ENCODE measurements around the gene ZNF516. TPM values are rescaled to one million over a fixed set of nuclear protein-coding genes. Genes with fewer than 3 reads are reported as not detected.
A peak's percentile ranks its signal among the peaks of the same experiment; 100 is the strongest.

ZNF516 gene
- total and polyA plus RNA-seq, 7 donors: 2.1 to 29.9 (median 24.3) TPM

- H3K4me1 ChIP-seq: peaks cover 0 to 78% (median 64%) of the 10 kb centered on the region in 4 donors
- intact Hi-C loops (cut with DNase I): no loop called here
- no peaks in the 10 kb centered on the region for H3K27me3 ChIP-seq
- H3K4me3 ChIP-seq: no peak overlapping the region
- H3K9me3 ChIP-seq: no peaks in the 10 kb centered on the region
- H3K36me3 ChIP-seq: peaks cover 12 to 14% (median 13%) of the 10 kb centered on the region in 4 donors
- H3K27ac ChIP-seq: peak overlapping the region; percentile 41 to 89 (median 66)
- TF ChIP-seq EP300 (IDR thresholded peaks at IDR 0.05) (no peak), POLR2A (IDR thresholded peaks at IDR 0.05) (no peak), POLR2AphosphoS5 (IDR thresholded peaks at IDR 0.05) (no peak), CTCF (IDR thresholded peaks at IDR 0.05) (no peak)
- DNase-seq: peak; percentile 62
- whole genome bisulfite sequencing, 2 donors: 86 to 91% methylated on average over 20 of the region's 20 CpGs
These were observed 48.5 kb downstream of the ZNF516 start for GRCh38 chr18:76446321-76447257.

- 33 to 65% methylated on average over 11 of the region's 11 CpGs for WGBS, 2 donors
- Histone ChIP-seq H3K4me3 (no peak overlapping the region), H3K4me1 (peaks cover 0 to 75% (median 62%) of the 10 kb centered on the region in 4 donors), H3K27me3 (no peaks in the 10 kb centered on the region), H3K27ac (peak overlapping the region; percentile 45 to 89 (median 70)), H3K36me3 (peaks cover 18 to 22% (median 21%) of the 10 kb centered on the region in 4 donors), H3K9me3 (no peaks in the 10 kb centered on the region)
- no peak for TF ChIP-seq CTCF (IDR thresholded peaks at IDR 0.05)
- TF ChIP-seq EP300 (IDR thresholded peaks at IDR 0.05): no peak
- no peak for TF ChIP-seq POLR2A (IDR thresholded peaks at IDR 0.05)
- no peak for TF ChIP-seq POLR2AphosphoS5 (IDR thresholded peaks at IDR 0.05)
- intact Hi-C loops (cut with DNase I): loop anchor here (2.0 kb wide), 1 partner anchor 47 kb away; no protein-coding TSS in a partner anchor
- peak; percentile 61 for DNase-seq
These were observed 49.3 kb downstream of the ZNF516 start for GRCh38 chr18:76445741-76446232.

GRCh38 chr18:76445275-76445674 lies 49.8 kb downstream of the ZNF516 start:
- H3K27ac ChIP-seq: peak overlapping the region; percentile 45 to 89 (median 70)
- no peaks in the 10 kb centered on the region for H3K9me3 ChIP-seq
- intact Hi-C loops (cut with DNase I): loop anchor here (2.0 kb wide), 1 partner anchor 48 kb away; no protein-coding TSS in a partner anchor
- peaks cover 0 to 75% (median 60%) of the 10 kb centered on the region in 4 donors for H3K4me1 ChIP-seq
- H3K36me3 ChIP-seq: peaks cover 19 to 27% (median 24%) of the 10 kb centered on the region in 4 donors
- 47 to 61% methylated on average over 3 of the region's 3 CpGs for WGBS, 2 donors
- no peak overlapping the region for H3K4me3 ChIP-seq
- TF ChIP-seq POLR2A (IDR thresholded peaks at IDR 0.05) (no peak), POLR2AphosphoS5 (IDR thresholded peaks at IDR 0.05) (peak in 1 of 4 donors; percentile 45)
- DNase-seq: no peak
- no peaks in the 10 kb centered on the region for H3K27me3 ChIP-seq

GRCh38 chr18:76444446-76445105 lies 50.5 kb downstream of the ZNF516 start:
- H3K4me1 ChIP-seq: peaks cover 0 to 75% (median 53%) of the 10 kb centered on the region in 4 donors
- peaks cover 19 to 30% (median 24%) of the 10 kb centered on the region in 4 donors for H3K36me3 ChIP-seq
- no peak for TF ChIP-seq POLR2A (IDR thresholded peaks at IDR 0.05)
- TF ChIP-seq CTCF (IDR thresholded peaks at IDR 0.05): no peak
- TF ChIP-seq EP300 (IDR thresholded peaks at IDR 0.05): no peak
- no peak for TF ChIP-seq POLR2AphosphoS5 (IDR thresholded peaks at IDR 0.05)
- H3K9me3 ChIP-seq: no peaks in the 10 kb centered on the region
- intact Hi-C loops (cut with DNase I): loop anchor here (2.0 kb wide), 1 partner anchor 48 kb away; no protein-coding TSS in a partner anchor
- WGBS, 2 donors: 84 to 85% methylated on average over 13 of the region's 13 CpGs
- peak overlapping the region; percentile 34 to 89 (median 70) for H3K27ac ChIP-seq
- H3K27me3 ChIP-seq: no peaks in the 10 kb centered on the region
- DNase-seq: no peak
- H3K4me3 ChIP-seq: no peak overlapping the region

All from sigmoid colon (tissue), 7 donors.